RWPE2 (cell line): ENCODE data around the gene KRT79.
"Not testable (repeated sequence)": the region's sequence is repeated elsewhere in the genome, so short reads cannot be mapped to it uniquely, and the experiment has no call there.

ENCODE experiments used
- ATAC-seq: fragments of 200-7000 bp; cut with Tn5 transposase; 3 replicates; pipeline ENCODE4 v1.9.1; 2021; ENCODE audit warnings: low read depth
- DNase-seq: peaks from one replicate; pipeline ENCODE4 v3.0.0-alpha.2; 2020; ENCODE audit warnings: low spot score
- H3K27ac ChIP-seq: fragments of 450-650 bp; 2 replicates; pipeline ENCODE4 v1.5.1; 2017; ENCODE audit warnings: mild to moderate bottlenecking; ENCODE audit not compliant: poor library complexity, severe bottlenecking
- H3K27me3 ChIP-seq: fragments of 250-450 bp; sonication (Bioruptor Pico); 2 replicates; pipeline ENCODE4 v1.5.1; 2021; ENCODE audit warnings: mild to moderate bottlenecking, moderate library complexity; ENCODE audit not compliant: insufficient read depth, poor library complexity, severe bottlenecking
- H3K36me3 ChIP-seq: fragments of 250-450 bp; sonication (Bioruptor Pico); 2 replicates; pipeline ENCODE4 v1.5.1; 2020; ENCODE audit warnings: low read depth, mild to moderate bottlenecking, moderate library complexity
- H3K4me1 ChIP-seq: fragments of 250-450 bp; sonication (Bioruptor Pico); 2 replicates; pipeline ENCODE4 v1.5.1; 2021; ENCODE audit warnings: mild to moderate bottlenecking, moderate library complexity; ENCODE audit not compliant: insufficient read depth, poor library complexity, severe bottlenecking
- H3K4me3 ChIP-seq: fragments of 250-450 bp; sonication (Bioruptor Pico); 2 replicates; pipeline ENCODE4 v1.5.1; 2021; ENCODE audit warnings: mild to moderate bottlenecking, moderate library complexity; ENCODE audit not compliant: severe bottlenecking
- H3K9me3 ChIP-seq: fragments of 250-450 bp; sonication (Bioruptor Pico); 2 replicates; pipeline ENCODE4 v1.5.1; 2021; ENCODE audit warnings: mild to moderate bottlenecking, moderate library complexity; ENCODE audit not compliant: severe bottlenecking
- TF ChIP-seq, protein P1 (sequence below): fragments of 450-650 bp; IDR thresholded peaks from one replicate; pipeline ENCODE4 v1.5.1; 2017; ENCODE audit warnings: mild to moderate bottlenecking, moderate library complexity; ENCODE audit not compliant: poor library complexity, severe bottlenecking

The KRT79 gene

DNA sequence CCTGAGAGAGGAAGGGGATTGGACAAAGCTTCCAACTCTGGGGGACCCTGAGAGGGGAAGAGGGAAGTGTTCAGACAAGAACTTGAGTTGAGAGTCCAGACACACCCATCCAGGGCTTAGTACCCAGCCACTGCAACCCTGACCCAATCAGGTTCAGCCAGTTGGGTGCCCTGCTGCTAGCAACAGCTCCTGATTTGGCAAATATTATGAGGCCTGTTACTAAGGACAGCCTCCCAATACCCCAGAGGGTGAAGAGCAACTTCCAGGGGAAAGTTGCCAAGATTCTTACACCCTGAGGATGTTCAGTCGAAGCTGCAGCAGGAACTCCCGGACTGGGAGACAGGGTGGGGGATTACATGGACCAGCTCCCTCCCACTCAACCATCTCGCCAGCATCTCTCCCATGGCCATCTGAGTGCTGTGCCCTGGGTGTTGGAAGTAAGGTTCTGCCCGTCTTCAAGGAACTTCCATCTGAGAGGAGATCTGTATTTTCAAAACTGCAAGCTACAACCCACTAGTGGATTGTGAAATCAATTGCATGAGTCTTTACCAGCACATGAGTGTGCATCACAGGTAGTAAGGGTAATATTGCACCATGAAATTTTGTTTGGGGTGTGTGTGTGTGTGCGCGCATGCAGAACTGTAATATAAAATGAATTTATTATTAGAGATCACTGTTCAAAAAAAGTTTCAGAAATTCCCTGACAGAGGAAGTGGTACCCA is 26.2 kb upstream of the KRT79 start:
- H3K9me3 ChIP-seq, result no peaks in the 10 kb centered on the region
- DNase-seq (peak; percentile 83), ATAC-seq (peak; percentile 94)
- peaks cover 29% of the 10 kb centered on the region for H3K4me1 ChIP-seq
- TF ChIP-seq, protein P1, sequence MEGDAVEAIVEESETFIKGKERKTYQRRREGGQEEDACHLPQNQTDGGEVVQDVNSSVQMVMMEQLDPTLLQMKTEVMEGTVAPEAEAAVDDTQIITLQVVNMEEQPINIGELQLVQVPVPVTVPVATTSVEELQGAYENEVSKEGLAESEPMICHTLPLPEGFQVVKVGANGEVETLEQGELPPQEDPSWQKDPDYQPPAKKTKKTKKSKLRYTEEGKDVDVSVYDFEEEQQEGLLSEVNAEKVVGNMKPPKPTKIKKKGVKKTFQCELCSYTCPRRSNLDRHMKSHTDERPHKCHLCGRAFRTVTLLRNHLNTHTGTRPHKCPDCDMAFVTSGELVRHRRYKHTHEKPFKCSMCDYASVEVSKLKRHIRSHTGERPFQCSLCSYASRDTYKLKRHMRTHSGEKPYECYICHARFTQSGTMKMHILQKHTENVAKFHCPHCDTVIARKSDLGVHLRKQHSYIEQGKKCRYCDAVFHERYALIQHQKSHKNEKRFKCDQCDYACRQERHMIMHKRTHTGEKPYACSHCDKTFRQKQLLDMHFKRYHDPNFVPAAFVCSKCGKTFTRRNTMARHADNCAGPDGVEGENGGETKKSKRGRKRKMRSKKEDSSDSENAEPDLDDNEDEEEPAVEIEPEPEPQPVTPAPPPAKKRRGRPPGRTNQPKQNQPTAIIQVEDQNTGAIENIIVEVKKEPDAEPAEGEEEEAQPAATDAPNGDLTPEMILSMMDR, result no peak
- no peaks in the 10 kb centered on the region for H3K36me3 ChIP-seq
- H3K27me3 ChIP-seq, result no peaks in the 10 kb centered on the region
- peak overlapping the region; percentile 78 for H3K27ac ChIP-seq
- H3K4me3 ChIP-seq, result no peak overlapping the region

DNA sequence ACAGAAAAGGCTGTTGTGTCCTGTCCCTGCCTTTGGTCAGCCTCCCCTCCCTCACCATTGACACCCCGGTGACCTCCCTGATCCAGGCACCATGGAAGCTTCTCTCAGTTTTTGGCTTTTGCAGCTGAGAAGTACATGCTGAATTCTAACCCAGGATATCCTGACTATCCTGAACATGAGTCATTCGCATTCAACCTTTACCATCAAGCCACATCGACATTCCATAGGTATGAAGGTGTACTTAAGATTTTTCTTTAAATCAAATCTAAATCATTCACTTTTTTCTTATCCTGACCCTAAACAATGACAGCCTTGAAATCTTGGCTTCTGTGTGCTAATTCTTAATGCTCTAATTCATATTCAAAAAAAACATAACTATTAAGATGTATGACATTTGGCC is 23.4 kb upstream of the KRT79 start:
- peak; percentile 74 for ATAC-seq
- H3K27ac ChIP-seq, result peak overlapping the region; percentile 78

DNA sequence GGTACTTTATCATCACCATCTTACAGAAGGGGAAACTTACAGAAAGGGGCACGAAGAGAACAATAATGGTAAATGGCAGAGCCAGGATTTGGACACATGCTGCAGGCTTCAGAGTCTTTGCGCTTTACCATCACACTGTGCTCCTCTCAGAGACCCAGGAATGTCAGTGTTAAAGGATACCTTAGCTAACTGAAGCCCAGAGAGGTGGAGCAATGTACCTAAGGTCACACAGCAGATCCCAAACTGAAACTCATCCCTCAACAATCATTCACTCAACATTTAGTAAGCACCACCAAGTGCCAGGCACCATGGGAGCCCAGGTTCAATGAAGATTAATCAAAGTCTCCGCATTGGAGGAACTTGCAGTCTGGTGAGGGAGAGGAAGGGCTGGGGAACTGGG is 22.7 kb upstream of the KRT79 start:
- DNase-seq (no peak), ATAC-seq (no peak)
- Histone ChIP-seq H3K27ac (peak overlapping the region; percentile 78), H3K4me3 (no peak overlapping the region), H3K36me3 (no peaks in the 10 kb centered on the region), H3K9me3 (no peaks in the 10 kb centered on the region), H3K27me3 (no peaks in the 10 kb centered on the region), H3K4me1 (peaks cover 29% of the 10 kb centered on the region)
- TF ChIP-seq, protein P1, result no peak

More for the DNA sequence above, 23.4 kb upstream of the KRT79 start:
- H3K4me3 ChIP-seq, result no peak overlapping the region
- no peaks in the 10 kb centered on the region for H3K27me3 ChIP-seq
- H3K4me1 ChIP-seq, result peaks cover 29% of the 10 kb centered on the region
- H3K9me3 ChIP-seq, result no peaks in the 10 kb centered on the region
- no peak for DNase-seq
- no peaks in the 10 kb centered on the region for H3K36me3 ChIP-seq
- TF ChIP-seq, protein P1, result no peak

DNA sequence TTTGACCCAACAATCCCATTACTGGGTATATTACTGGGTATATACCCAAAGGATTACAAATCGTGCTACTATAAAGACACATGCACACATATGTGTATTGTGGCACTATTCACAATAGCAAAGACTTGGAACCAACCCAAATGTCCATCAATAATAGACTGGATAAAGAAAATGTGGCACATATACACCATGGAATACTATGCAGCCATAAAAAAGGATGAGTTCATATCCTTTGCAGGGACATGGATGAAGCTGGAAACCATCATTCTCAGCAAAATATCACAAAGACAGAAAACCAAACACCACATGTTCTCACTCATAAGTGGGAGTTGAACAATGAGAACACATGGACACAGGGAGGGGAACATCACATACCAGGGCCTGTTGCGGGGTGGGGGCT is 22.0 kb upstream of the KRT79 start:
- not testable (repeated sequence) for H3K27me3 ChIP-seq, ATAC-seq, H3K27ac ChIP-seq, DNase-seq, H3K9me3 ChIP-seq, H3K4me3 ChIP-seq, H3K36me3 ChIP-seq
- H3K4me1 ChIP-seq, result peaks cover 29% of the 10 kb centered on the region

DNA sequence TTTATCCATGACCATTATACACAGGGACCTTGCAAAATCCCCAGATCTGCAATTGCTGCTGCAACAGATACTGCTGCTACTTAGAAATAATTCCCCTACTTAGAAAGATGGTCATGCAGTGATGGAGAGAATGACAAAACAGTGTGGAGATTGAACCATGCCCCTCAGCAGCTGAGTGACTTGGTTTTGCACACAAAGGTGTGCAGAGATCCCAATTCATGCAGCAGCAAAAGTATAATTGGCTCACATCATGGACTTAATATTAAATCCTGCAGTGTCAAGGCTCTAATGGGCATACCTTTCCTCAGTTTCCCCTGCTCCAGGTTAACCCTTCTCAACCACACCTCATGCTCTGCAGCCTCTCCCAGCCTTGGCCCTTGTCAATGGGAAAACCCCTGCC is 17.7 kb upstream of the KRT79 start:
- no peak for DNase-seq
- no peak overlapping the region for H3K27ac ChIP-seq
- ATAC-seq, result no peak
- peaks cover 13% of the 10 kb centered on the region for H3K4me1 ChIP-seq
- TF ChIP-seq, protein P1, result no peak
- no peak overlapping the region for H3K4me3 ChIP-seq
- no peaks in the 10 kb centered on the region for H3K27me3 ChIP-seq
- no peaks in the 10 kb centered on the region for H3K9me3 ChIP-seq
- no peaks in the 10 kb centered on the region for H3K36me3 ChIP-seq
